GM10248 (cell line): ENCODE data around the gene ITGA5.

ENCODE experiments used
- CTCF ChIA-PET: fragments of 300-600 bp; sonication (Branson Sonifier 250); formaldehyde crosslinking; extraction: SDS; loops from one replicate; lab custom pipeline; 2021; ENCODE audit warnings: antibody characterized with exemption; lab: Yijun Ruan, JAX
- POLR2A ChIA-PET: fragments of 350-650 bp; sonication (Branson Sonifier 250); formaldehyde crosslinking; extraction: SDS; loops from one replicate; lab custom pipeline; 2020; ENCODE audit warnings: antibody characterized with exemption; lab: Yijun Ruan, JAX
- DNase-seq: peaks from one replicate; pipeline ENCODE4 v3.0.0; 2012; ENCODE audit errors: extremely low spot score
- CTCF ChIP-seq: IDR thresholded peaks from 2 replicates; pipeline ENCODE4 v1.5.1; 2012; ENCODE audit warnings: mild to moderate bottlenecking, low read depth; ENCODE audit errors: extremely low read depth, missing control alignments, control extremely low read depth

The ITGA5 gene

GRCh38 chr12:54368709-54369596, 50.1 kb downstream of the ITGA5 start:
- peak; percentile 82 for DNase-seq
- TF ChIP-seq CTCF = peak; percentile 96
- ChIA-PET CTCF (interaction anchor here (0.6 to 4.1 kb wide), 35 partner anchors 11 to 162 kb away, joined by 3 to 61 read pairs (median 6); partner anchors contain the start of genes COPZ1 and ZNF385A), POLR2A (interaction anchor here (0.7 to 1.4 kb wide), 2 partner anchors 10 to 35 kb away, joined by 3 to 6 read pairs; no protein-coding TSS in a partner anchor)

GRCh38 chr12:54368025-54368708, 50.9 kb downstream of the ITGA5 start:
- ChIA-PET POLR2A (interaction anchor here (0.7 to 1.4 kb wide), 2 partner anchors 9 to 35 kb away, joined by 3 to 6 read pairs; no protein-coding TSS in a partner anchor), CTCF (interaction anchor here (0.6 to 4.1 kb wide), 34 partner anchors 10 to 161 kb away, joined by 3 to 61 read pairs (median 6); partner anchors contain the start of genes COPZ1 and ZNF385A)
- DNase-seq = no peak
- TF ChIP-seq CTCF = no peak

- no peak for DNase-seq
- ChIA-PET CTCF (no interaction called here), POLR2A (no interaction called here)
- TF ChIP-seq CTCF = no peak
These were observed 54.7 kb downstream of the ITGA5 start, which contains the start of gene GPR84 for GRCh38 chr12:54364413-54364812. TSS of gene GPR84 (minus strand) at chr12:54364486. CDS start at chr12:54363851, 635 bp downstream.

GRCh38 chr12:54363618-54364017, 55.4 kb downstream of the ITGA5 start:
- ChIA-PET CTCF (interaction anchor here (0.9 to 8.6 kb wide), 9 partner anchors 16 to 148 kb away, joined by 3 to 74 read pairs (median 17); no protein-coding TSS in a partner anchor), POLR2A (no interaction called here)
- TF ChIP-seq CTCF = no peak
- DNase-seq = no peak

- ChIA-PET POLR2A (no interaction called here), CTCF (interaction anchor here (0.9 to 8.6 kb wide), 17 partner anchors 10 to 155 kb away, joined by 3 to 74 read pairs (median 6); no protein-coding TSS in a partner anchor)
- TF ChIP-seq CTCF = no peak
- no peak for DNase-seq
These were observed 56.0 kb downstream of the ITGA5 start for GRCh38 chr12:54363047-54363446.

GRCh38 chr12:54360717-54361456, 58.2 kb downstream of the ITGA5 start:
- CTCF ChIA-PET = interaction anchor here (0.8 to 8.6 kb wide), 19 partner anchors 12 to 355 kb away, joined by 3 to 74 read pairs (median 8); partner anchors contain the start of gene COPZ1
- DNase-seq = no peak
- POLR2A ChIA-PET = interaction anchor here (0.6 kb wide), 1 partner anchor 20 kb away, joined by 5 read pairs; no protein-coding TSS in a partner anchor
- TF ChIP-seq CTCF = peak; percentile 81
